Fibroblast of the aortic adventitia (primary cell): Measurements from ENCODE around the gene TOMM22. TPM values are rescaled to one million over a fixed set of nuclear protein-coding genes. Genes with fewer than 3 reads are reported as not detected.

Source experiments
- DNase-seq: peaks from one replicate; pipeline ENCODE4 v3.0.0-alpha.2; 2010; ENCODE audit warnings: low read depth
- H3K4me3 ChIP-seq: 2 replicates; pipeline ENCODE4 v1.5.1; 2011; ENCODE audit warnings: low read depth, mild to moderate bottlenecking, control low read depth, low read length, moderate library complexity
- total RNA-seq: library from RNA; depleted of rRNA; stranded (reverse); fragments of >200 nt; gene quantifications from 2 replicates; pipeline ENCODE4 v1.2.3, GENCODE V29; 2012; ENCODE audit warnings: low replicate concordance
- TF ChIP-seq, protein P1 (sequence below): IDR thresholded peaks from 2 replicates; pipeline ENCODE4 v1.5.1; 2011; ENCODE audit warnings: mild to moderate bottlenecking, low read length, control low read depth, inconsistent platforms; ENCODE audit not compliant: insufficient read depth

Gene TOMM22
- total RNA-seq, 1 donor: 70.4 TPM

DNA sequence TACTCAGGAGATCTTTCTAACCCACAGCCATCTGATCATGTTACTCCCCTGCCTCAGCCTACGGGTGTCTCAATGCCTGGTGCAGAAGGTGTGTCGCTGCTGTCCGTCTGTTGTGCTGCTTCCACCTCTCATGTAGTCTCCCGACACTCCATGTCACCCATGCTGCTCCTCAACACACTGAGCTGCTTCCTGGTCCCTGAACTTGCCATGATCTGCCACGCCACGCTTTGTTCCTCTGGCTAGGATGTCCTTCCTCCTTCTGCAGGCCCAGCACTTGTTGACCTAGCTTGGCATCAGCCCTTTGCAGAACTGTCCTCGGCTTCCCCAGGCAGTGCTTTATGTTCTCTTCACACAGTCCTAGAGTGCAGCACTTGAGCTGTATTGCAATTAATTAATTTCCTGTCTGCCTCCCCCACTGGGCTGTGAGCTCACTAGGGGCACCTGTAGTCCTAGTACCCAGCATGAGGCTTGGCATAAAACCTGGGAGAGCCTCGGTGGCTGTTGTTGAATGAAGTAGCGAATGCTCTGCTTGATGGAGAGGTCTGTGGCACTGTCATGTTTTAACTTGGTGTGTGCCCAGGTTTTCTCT lies 33.5 kb downstream of the TOMM22 start:
- no peak overlapping the region for H3K4me3 ChIP-seq
- DNase-seq: no peak

DNA sequence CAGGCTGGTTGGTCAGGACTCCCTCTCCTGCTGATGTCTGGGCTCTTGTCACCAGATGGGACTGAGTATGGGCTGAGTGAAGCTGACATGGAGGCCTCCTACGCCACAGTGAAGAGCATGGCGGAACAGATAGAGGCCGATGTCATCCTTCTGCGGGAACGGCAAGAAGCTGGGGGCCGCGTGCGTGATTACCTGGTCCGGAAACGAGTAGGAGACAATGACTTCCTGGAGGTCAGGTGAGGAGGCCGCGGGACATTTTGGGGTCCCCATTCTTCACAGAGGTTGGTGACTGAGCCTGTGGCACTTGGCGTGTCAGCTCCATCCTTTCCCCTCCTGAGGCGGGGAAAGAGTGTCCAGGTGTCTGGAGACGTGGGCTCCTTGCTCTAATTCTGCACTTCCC lies 34.1 kb downstream of the TOMM22 start:
- no peak for DNase-seq
- H3K4me3 ChIP-seq: no peak overlapping the region
- TF ChIP-seq, protein P1, sequence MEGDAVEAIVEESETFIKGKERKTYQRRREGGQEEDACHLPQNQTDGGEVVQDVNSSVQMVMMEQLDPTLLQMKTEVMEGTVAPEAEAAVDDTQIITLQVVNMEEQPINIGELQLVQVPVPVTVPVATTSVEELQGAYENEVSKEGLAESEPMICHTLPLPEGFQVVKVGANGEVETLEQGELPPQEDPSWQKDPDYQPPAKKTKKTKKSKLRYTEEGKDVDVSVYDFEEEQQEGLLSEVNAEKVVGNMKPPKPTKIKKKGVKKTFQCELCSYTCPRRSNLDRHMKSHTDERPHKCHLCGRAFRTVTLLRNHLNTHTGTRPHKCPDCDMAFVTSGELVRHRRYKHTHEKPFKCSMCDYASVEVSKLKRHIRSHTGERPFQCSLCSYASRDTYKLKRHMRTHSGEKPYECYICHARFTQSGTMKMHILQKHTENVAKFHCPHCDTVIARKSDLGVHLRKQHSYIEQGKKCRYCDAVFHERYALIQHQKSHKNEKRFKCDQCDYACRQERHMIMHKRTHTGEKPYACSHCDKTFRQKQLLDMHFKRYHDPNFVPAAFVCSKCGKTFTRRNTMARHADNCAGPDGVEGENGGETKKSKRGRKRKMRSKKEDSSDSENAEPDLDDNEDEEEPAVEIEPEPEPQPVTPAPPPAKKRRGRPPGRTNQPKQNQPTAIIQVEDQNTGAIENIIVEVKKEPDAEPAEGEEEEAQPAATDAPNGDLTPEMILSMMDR: no peak

More for the DNA sequence above, 33.5 kb downstream of the TOMM22 start:
- TF ChIP-seq, protein P1: no peak

DNA sequence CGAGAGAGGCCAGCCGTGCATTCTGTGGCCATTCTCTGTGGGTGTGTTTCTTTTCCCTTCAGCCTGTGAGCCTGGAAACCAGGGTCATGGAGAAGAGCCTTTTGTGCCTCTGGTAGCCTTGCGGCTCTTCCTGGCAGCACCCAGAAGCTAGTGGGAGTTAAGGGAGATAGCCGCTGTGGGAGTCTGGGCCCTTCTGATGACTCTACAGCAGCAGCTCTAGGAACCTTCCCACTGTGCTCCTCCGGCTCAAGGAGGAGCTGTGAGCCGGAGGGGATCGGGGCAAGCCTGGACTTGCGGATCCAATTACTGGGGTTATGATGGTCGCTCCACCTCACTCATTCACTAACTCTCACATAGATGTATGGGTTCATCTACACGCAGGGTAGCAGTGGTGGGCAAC lies 34.5 kb downstream of the TOMM22 start:
- no peak overlapping the region for H3K4me3 ChIP-seq
- no peak for DNase-seq
- TF ChIP-seq, protein P1: no peak

DNA sequence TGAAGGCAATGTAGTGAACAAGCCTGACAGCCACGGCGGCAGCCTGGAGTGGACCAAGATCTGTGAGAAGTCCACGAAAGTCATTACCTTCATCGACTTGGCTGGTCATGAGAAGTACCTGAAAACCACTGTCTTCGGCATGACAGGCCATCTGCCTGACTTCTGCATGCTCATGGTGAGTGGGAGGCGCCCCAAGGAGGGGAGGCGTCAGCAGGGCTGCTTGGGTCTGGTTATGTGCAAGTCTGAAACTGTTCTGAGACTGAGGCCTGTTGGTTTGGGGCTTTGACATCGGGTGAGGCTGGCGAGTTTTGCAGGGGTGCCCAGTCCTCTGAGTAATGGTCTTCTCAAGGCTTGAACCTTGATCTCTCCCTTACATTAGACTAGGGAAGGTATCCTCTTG lies 35.1 kb downstream of the TOMM22 start:
- no peak overlapping the region for H3K4me3 ChIP-seq
- TF ChIP-seq, protein P1: no peak
- DNase-seq: no peak

DNA sequence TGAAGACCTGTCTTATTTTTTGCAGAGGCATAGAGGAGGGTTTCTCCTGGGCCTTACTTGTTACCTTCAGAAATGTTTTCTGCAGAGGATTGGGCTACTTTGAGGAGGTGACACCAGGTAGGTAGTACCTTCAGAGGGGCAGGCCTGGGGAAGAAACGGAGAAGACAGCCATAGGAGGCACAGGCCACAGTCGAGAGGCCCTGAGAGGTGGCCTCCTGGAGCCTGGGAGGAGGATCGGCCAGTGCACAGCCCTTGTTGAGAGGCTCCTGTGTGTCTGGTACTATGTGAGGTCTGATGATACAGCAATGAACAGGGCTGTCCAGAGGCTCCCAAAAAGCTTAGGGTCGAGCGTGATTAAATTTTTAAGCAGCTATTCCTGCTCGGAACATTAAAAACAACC lies 35.5 kb downstream of the TOMM22 start:
- TF ChIP-seq, protein P1: no peak
- H3K4me3 ChIP-seq: no peak overlapping the region
- no peak for DNase-seq

DNA sequence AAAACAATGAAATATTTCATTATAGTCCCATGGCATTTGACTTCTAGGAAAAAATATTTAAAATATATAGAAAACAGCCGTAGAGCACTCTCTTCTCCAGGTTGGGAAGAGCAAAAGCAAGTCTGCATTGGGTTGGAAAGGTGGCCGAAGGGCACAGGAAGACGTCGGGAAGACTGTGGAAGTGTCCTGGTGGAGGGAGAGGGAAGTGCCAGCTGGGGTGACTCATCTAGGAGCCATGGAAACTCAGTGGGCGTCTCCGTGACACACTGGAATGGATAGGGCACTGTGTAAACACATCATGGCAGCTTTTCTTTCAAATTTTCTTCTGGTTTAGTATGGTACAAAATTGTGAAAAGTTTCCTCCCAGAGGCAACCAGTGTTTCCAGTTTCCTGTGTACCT lies 36.7 kb downstream of the TOMM22 start:
- TF ChIP-seq, protein P1: peak; percentile 80
- peak; percentile 72 for DNase-seq
- H3K4me3 ChIP-seq: no peak overlapping the region

DNA sequence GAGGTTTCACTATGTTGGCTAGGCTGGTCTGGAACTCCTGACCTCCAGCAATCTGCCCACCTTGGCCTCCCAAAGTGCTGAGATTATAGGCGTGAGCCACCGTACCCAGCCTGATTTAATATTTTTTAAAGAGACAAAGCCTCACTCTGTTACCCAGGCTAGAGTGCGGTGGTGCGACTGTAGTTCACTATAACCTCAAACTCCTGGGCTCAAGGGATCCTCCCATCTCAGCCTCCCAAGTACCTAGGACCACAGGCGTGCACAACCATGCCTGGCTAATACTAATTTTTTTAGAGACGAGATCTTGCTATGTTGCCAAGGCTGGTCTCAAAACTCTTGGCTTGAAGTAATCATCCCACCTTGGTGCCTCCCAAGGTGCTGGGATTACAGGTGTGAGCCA lies 37.4 kb downstream of the TOMM22 start:
- TF ChIP-seq, protein P1: no peak
- no peak for DNase-seq
- no peak overlapping the region for H3K4me3 ChIP-seq
